PC-9 (cell line): ENCODE results near the gene CTDSP1. TPM values are rescaled to one million over a fixed set of nuclear protein-coding genes. Genes with fewer than 3 reads are reported as not detected.

Source experiments
- BruUV-seq: library from RNA; stranded (reverse); fragments of 400-500 nt; replicated peaks from 2 replicates; lab custom pipeline; 2021; lab: Mats Ljungman, UMichigan
- CTCF ChIA-PET: fragments of 300-600 bp; sonication (Branson Sonifier 250); formaldehyde crosslinking; loops from one replicate; lab custom pipeline; 2022; ENCODE audit warnings: antibody characterized with exemption; lab: Charles Lee
- POLR2A ChIA-PET: fragments of 300-600 bp; sonication (Branson Sonifier 250); formaldehyde crosslinking; loops from one replicate; lab custom pipeline; 2022; ENCODE audit warnings: antibody characterized with exemption; ENCODE audit not compliant: unreplicated experiment; lab: Charles Lee
- DNase-seq, 2 experiments: peaks; one replicate each; pipeline versions ENCODE4 v3.0.0 to v3.0.0-alpha.2; 2015 to 2022; ENCODE audit warnings: mixed read lengths in 1 of 2
- H2AFZ ChIP-seq: fragments of 200-600 bp; sonication (generic); 2 replicates; pipeline ENCODE4 v1.8.1; 2017; ENCODE audit warnings: antibody characterized with exemption
- H3F3A ChIP-seq: fragments of 200-600 bp; sonication (generic); 2 replicates; pipeline ENCODE4 v1.8.1; 2017; ENCODE audit warnings: antibody characterized with exemption, mild to moderate bottlenecking, low read depth; ENCODE audit not compliant: insufficient read depth
- H3K27ac ChIP-seq: fragments of 200-600 bp; sonication (generic); 2 replicates; pipeline ENCODE4 v1.6.1; 2016; ENCODE audit warnings: mixed run types
- H3K27me3 ChIP-seq: fragments of 200-600 bp; sonication (generic); 2 replicates; pipeline ENCODE4 v1.6.1; 2016; ENCODE audit warnings: low read depth, mixed run types; ENCODE audit not compliant: insufficient read depth
- H3K36me3 ChIP-seq: fragments of 200-600 bp; sonication (generic); 2 replicates; pipeline ENCODE4 v1.6.1; 2016; ENCODE audit warnings: low read depth, mixed run types
- H3K4me1 ChIP-seq: fragments of 200-600 bp; sonication (generic); replicated peaks from 2 replicates; pipeline ENCODE4 v1.6.1; 2016; ENCODE audit warnings: mixed run types; ENCODE audit not compliant: insufficient read depth
- H3K4me2 ChIP-seq: fragments of 200-600 bp; sonication (generic); 2 replicates; pipeline ENCODE4 v1.6.1; 2017; ENCODE audit warnings: mixed run types
- H3K4me3 ChIP-seq: fragments of 200-600 bp; sonication (generic); 2 replicates; pipeline ENCODE4 v1.6.1; 2016; ENCODE audit warnings: mixed run types
- H3K79me2 ChIP-seq: fragments of 200-600 bp; sonication (generic); 2 replicates; pipeline ENCODE4 v1.6.1; 2017; ENCODE audit warnings: low read depth, mixed run types
- H3K9me2 ChIP-seq: fragments of 200-600 bp; sonication (generic); 2 replicates; pipeline ENCODE4 v1.8.1; 2017; ENCODE audit warnings: mild to moderate bottlenecking; ENCODE audit not compliant: insufficient read depth
- H3K9me3 ChIP-seq: fragments of 200-600 bp; sonication (generic); 2 replicates; pipeline ENCODE4 v1.8.1; 2016; ENCODE audit warnings: low read depth; ENCODE audit not compliant: insufficient read depth
- H4K20me1 ChIP-seq: fragments of 200-600 bp; sonication (generic); 2 replicates; pipeline ENCODE4 v1.8.1; 2017; ENCODE audit not compliant: insufficient read depth
- EZH2 ChIP-seq: fragments of 200-600 bp; sonication (generic); IDR thresholded peaks from 2 replicates; pipeline ENCODE4 v1.8.0; 2017; ENCODE audit warnings: antibody characterized with exemption, low read depth
- intact Hi-C: fragments of 100-400 bp; cut with micrococcal nuclease; formaldehyde crosslinking; loops from one replicate; pipeline ENCODE4 v1.10.0; 2022; ENCODE audit not compliant: unreplicated experiment
- total RNA-seq: library from RNA; stranded (reverse); gene quantifications from 2 replicates; pipeline ENCODE4 v1.2.3, GENCODE V29; 2021
- TF ChIP-seq, protein P1 (sequence below): fragments of 200-600 bp; sonication (generic); conservative IDR thresholded peaks from 2 replicates; pipeline ENCODE4 v1.6.1; 2017; ENCODE audit warnings: mixed run types, antibody characterized with exemption, mild to moderate bottlenecking, moderate library complexity

The CTDSP1 gene
- total RNA-seq, 1 experiment from 2014 or later: 61.8 TPM

GRCh38 chr2:218431878-218432277, 32.2 kb downstream of the CTDSP1 start:
- intact Hi-C loops: no loop called here
- Histone ChIP-seq H2AFZ (no peak overlapping the region), H3K27ac (no peak overlapping the region), H3K79me2 (no peaks in the 10 kb centered on the region), H3K27me3 (0 out of 2 replicates have a peak, but pooled peaks cover 5% of the 10 kb centered on the region), H3K9me2 (no peaks in the 10 kb centered on the region), H3K4me2 (no peak overlapping the region), H3K4me3 (no peak overlapping the region), H3K9me3 (no peaks in the 10 kb centered on the region), H4K20me1 (no peaks in the 10 kb centered on the region), H3F3A (no peaks in the 10 kb centered on the region), H3K36me3 (no peaks in the 10 kb centered on the region), H3K4me1 (no peaks in the 10 kb centered on the region)
- CTCF ChIA-PET: interaction anchor here (0.6 kb wide), 2 partner anchors 28 to 438 kb away, joined by 11 to 12 read pairs; no protein-coding TSS in a partner anchor
- TF ChIP-seq, protein P1, sequence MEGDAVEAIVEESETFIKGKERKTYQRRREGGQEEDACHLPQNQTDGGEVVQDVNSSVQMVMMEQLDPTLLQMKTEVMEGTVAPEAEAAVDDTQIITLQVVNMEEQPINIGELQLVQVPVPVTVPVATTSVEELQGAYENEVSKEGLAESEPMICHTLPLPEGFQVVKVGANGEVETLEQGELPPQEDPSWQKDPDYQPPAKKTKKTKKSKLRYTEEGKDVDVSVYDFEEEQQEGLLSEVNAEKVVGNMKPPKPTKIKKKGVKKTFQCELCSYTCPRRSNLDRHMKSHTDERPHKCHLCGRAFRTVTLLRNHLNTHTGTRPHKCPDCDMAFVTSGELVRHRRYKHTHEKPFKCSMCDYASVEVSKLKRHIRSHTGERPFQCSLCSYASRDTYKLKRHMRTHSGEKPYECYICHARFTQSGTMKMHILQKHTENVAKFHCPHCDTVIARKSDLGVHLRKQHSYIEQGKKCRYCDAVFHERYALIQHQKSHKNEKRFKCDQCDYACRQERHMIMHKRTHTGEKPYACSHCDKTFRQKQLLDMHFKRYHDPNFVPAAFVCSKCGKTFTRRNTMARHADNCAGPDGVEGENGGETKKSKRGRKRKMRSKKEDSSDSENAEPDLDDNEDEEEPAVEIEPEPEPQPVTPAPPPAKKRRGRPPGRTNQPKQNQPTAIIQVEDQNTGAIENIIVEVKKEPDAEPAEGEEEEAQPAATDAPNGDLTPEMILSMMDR: no peak
- no peak for TF ChIP-seq EZH2
- no TSS peak for BruUV-seq
- POLR2A ChIA-PET: no interaction called here
- no peak for DNase-seq

- no peak for DNase-seq
- intact Hi-C loops: no loop called here
- Histone ChIP-seq H3K4me3 (no peak overlapping the region), H3K27ac (no peak overlapping the region), H4K20me1 (no peaks in the 10 kb centered on the region), H3K9me3 (no peaks in the 10 kb centered on the region), H3F3A (no peaks in the 10 kb centered on the region), H3K9me2 (no peaks in the 10 kb centered on the region), H3K27me3 (0 out of 2 replicates have a peak, but pooled peaks cover 5% of the 10 kb centered on the region), H3K4me1 (no peaks in the 10 kb centered on the region), H2AFZ (no peak overlapping the region), H3K79me2 (no peaks in the 10 kb centered on the region), H3K36me3 (no peaks in the 10 kb centered on the region), H3K4me2 (no peak overlapping the region)
- POLR2A ChIA-PET: interaction anchor here (0.5 kb wide), 1 partner anchor 318 kb away, joined by 3 read pairs; no protein-coding TSS in a partner anchor
- CTCF ChIA-PET: no interaction called here
- BruUV-seq: no TSS peak
- TF ChIP-seq EZH2: no peak
- TF ChIP-seq, protein P1: no peak
These were observed 33.2 kb downstream of the CTDSP1 start for GRCh38 chr2:218432676-218433365.

DNA sequence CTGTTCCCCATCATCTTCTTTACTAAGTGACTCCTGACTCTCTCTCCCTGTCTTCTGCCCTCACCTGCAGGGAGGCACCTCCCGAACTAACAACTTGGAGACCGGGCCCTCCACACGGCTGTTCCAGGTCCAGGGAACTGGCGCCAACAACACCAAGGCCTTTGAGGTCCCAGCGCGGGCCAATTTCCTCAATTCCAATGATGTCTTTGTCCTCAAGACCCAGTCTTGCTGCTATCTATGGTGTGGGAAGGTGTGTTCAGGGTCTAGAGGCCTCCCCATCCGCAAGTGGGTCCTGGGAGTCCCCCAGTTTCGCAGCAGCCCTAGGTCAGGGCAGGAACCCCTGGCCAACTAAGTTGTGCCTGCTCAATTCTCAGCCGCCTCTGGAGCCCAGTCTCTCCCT, 34.8 kb downstream of the CTDSP1 start:
- no peaks in the 10 kb centered on the region for H3K9me2 ChIP-seq
- H3K4me3 ChIP-seq: no peak overlapping the region
- H4K20me1 ChIP-seq: no peaks in the 10 kb centered on the region
- no peaks in the 10 kb centered on the region for H3K36me3 ChIP-seq
- 0 out of 2 replicates have a peak, but pooled peaks cover 5% of the 10 kb centered on the region for H3K27me3 ChIP-seq
- H2AFZ ChIP-seq: no peak overlapping the region
- no TSS peak for BruUV-seq
- H3F3A ChIP-seq: no peaks in the 10 kb centered on the region
- no peaks in the 10 kb centered on the region for H3K79me2 ChIP-seq
- DNase-seq: no peak
- H3K4me2 ChIP-seq: no peak overlapping the region
- no peak for TF ChIP-seq EZH2
- TF ChIP-seq, protein P1: no peak
- no peaks in the 10 kb centered on the region for H3K9me3 ChIP-seq
- no peaks in the 10 kb centered on the region for H3K4me1 ChIP-seq
- intact Hi-C loops: no loop called here
- CTCF ChIA-PET: no interaction called here
- no peak overlapping the region for H3K27ac ChIP-seq
- POLR2A ChIA-PET: no interaction called here
